BLaER1 treated with 17β-estradiol and CSF1 and Interleukin-3, amounts not matched to agents 10 nM and 100 nM (cell line): ENCODE data around the gene CRYGN.

Experiments used
- H3K27ac ChIP-seq, 11 experiments: shearing (Covaris generic); formaldehyde crosslinking; 2 replicates each; pipeline ENCODE4 v1.8.1; 2022
- H3K27me3 ChIP-seq, 11 experiments: shearing (Covaris generic); formaldehyde crosslinking; 2 replicates each; pipeline ENCODE4 v1.8.1; 2022
- H3K36me3 ChIP-seq, 11 experiments: shearing (Covaris generic); formaldehyde crosslinking; 2 replicates each; pipeline ENCODE4 v1.8.1; 2022
- H3K4me1 ChIP-seq, 10 experiments: shearing (Covaris generic); formaldehyde crosslinking; 2 replicates each; pipeline ENCODE4 v1.8.1; 2022
- H3K4me2 ChIP-seq, 11 experiments: shearing (Covaris generic); formaldehyde crosslinking; 2 replicates each; pipeline ENCODE4 v1.8.1; 2022
- H3K4me3 ChIP-seq, 10 experiments: shearing (Covaris generic); formaldehyde crosslinking; 2 replicates each; pipeline ENCODE4 v1.8.1; 2022
- H3K9ac ChIP-seq, 11 experiments: shearing (Covaris generic); formaldehyde crosslinking; 2 replicates each; pipeline ENCODE4 v1.8.1; 2022
- H3K9me3 ChIP-seq, 11 experiments: shearing (Covaris generic); formaldehyde crosslinking; replicated peaks in 1 of 11; 2 replicates each; pipeline ENCODE4 v1.8.1; 2022
- H4K20me1 ChIP-seq, 11 experiments: shearing (Covaris generic); formaldehyde crosslinking; 2 replicates each; pipeline ENCODE4 v1.8.1; 2022
- Cebpa-rat ChIP-seq, 11 experiments: shearing (Covaris generic); IDR thresholded peaks; 2 replicates each; pipeline ENCODE4 v1.8.1; 2022

Gene CRYGN

GRCh38 chr7:151438864-151439601 is 908 bp downstream of the CRYGN start:
- H3K4me3 ChIP-seq: peak overlapping the region in 9 of 10 experiments; percentile 38 to 68 (median 52); a peak in 13 of 20 replicates
- no peak for TF ChIP-seq Cebpa-rat (IDR thresholded peaks at IDR 0.05)
- H3K36me3 ChIP-seq: no peaks in the 10 kb centered on the region
- H3K27me3 ChIP-seq: peaks cover 15 to 34% (median 23%) of the 10 kb centered on the region in 11 experiments; a peak in 21 of 22 replicates
- H3K4me2 ChIP-seq: peak overlapping the region; percentile 75 to 98 (median 90)
- H3K4me1 ChIP-seq: peaks cover 28 to 44% (median 39%) of the 10 kb centered on the region in 10 experiments
- peak overlapping the region in 2 of 11 experiments; percentile 60 to 69; a peak in 4 of 22 replicates for H3K9ac ChIP-seq
- no peaks in the 10 kb centered on the region for H3K9me3 ChIP-seq
- H3K27ac ChIP-seq: no peak overlapping the region
- H4K20me1 ChIP-seq: peaks cover 0 to 4% (median 0%) of the 10 kb centered on the region in 11 experiments; a peak in 2 of 22 replicates

GRCh38 chr7:151437866-151438516 is 1.9 kb downstream of the CRYGN start:
- peaks cover 0 to 4% (median 0%) of the 10 kb centered on the region in 11 experiments; a peak in 2 of 22 replicates for H4K20me1 ChIP-seq
- peaks cover 32 to 49% (median 45%) of the 10 kb centered on the region in 10 experiments for H3K4me1 ChIP-seq
- no peaks in the 10 kb centered on the region for H3K9me3 ChIP-seq
- no peak overlapping the region for H3K9ac ChIP-seq
- no peak overlapping the region for H3K27ac ChIP-seq
- H3K36me3 ChIP-seq: no peaks in the 10 kb centered on the region
- H3K4me3 ChIP-seq: no peak overlapping the region
- no peak overlapping the region for H3K4me2 ChIP-seq
- H3K27me3 ChIP-seq: peaks cover 15 to 34% (median 23%) of the 10 kb centered on the region in 11 experiments; a peak in 21 of 22 replicates
- TF ChIP-seq Cebpa-rat (IDR thresholded peaks at IDR 0.05): no peak

DNA sequence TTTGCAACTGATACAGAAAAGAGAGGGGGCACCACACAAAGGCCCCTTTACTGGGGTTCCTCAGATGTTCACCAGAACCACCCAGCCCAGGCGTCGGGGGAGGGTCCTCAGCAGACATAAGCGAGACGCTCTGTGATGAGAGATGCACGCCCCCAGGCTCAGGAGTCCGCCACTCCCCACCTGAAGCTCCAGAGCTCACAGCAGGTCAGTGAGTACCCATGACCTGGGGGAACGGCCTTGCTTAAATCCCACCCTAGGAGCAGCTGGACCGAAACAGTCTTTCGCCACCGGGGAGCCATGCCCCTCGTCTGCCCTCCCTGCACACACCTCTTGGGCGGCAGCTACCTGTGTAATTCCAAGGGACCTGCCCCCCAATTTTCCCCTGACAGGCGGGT is 2.8 kb downstream of the CRYGN start:
- peaks cover 15 to 34% (median 23%) of the 10 kb centered on the region in 11 experiments; a peak in 21 of 22 replicates for H3K27me3 ChIP-seq
- H3K27ac ChIP-seq: no peak overlapping the region
- H3K4me2 ChIP-seq: no peak overlapping the region
- no peaks in the 10 kb centered on the region for H3K36me3 ChIP-seq
- H3K4me1 ChIP-seq: peaks cover 36 to 49% (median 44%) of the 10 kb centered on the region in 10 experiments
- no peak for TF ChIP-seq Cebpa-rat (IDR thresholded peaks at IDR 0.05)
- peaks cover 0 to 4% (median 0%) of the 10 kb centered on the region in 11 experiments; a peak in 2 of 22 replicates for H4K20me1 ChIP-seq
- no peak overlapping the region for H3K4me3 ChIP-seq
- H3K9me3 ChIP-seq: no peaks in the 10 kb centered on the region
- no peak overlapping the region for H3K9ac ChIP-seq

GRCh38 chr7:151436446-151437158 is 3.3 kb downstream of the CRYGN start:
- H3K9ac ChIP-seq: no peak overlapping the region
- H3K36me3 ChIP-seq: no peaks in the 10 kb centered on the region
- no peak overlapping the region for H3K4me3 ChIP-seq
- H3K4me2 ChIP-seq: no peak overlapping the region
- peaks cover 0 to 4% (median 0%) of the 10 kb centered on the region in 11 experiments; a peak in 2 of 22 replicates for H4K20me1 ChIP-seq
- no peaks in the 10 kb centered on the region for H3K9me3 ChIP-seq
- peaks cover 32 to 45% (median 39%) of the 10 kb centered on the region in 10 experiments for H3K4me1 ChIP-seq
- no peak overlapping the region for H3K27ac ChIP-seq
- no peak for TF ChIP-seq Cebpa-rat (IDR thresholded peaks at IDR 0.05)
- H3K27me3 ChIP-seq: peaks cover 15 to 34% (median 23%) of the 10 kb centered on the region in 11 experiments; a peak in 21 of 22 replicates

DNA sequence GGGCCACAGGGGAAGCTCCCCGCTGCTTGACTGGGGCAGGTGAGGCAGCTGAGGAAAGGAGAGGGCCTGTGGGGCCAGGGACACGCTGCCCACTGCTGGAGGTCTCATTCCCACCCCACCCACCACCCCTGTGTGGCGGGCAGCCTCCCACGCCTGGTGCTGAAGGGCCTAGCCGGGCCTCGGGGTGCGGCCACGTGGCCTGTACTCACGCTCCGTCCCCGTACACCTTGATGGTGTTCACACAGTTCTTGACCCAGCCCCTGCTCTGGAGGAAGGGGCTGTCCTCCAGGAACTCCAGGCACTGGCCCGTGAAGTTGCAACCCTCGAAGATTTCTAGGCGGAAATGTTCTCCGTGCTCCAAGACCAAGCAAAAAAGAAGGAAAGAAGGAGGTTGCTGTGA is 4.0 kb downstream of the CRYGN start:
- Histone ChIP-seq H3K36me3 (no peaks in the 10 kb centered on the region), H3K27me3 (peaks cover 15 to 31% (median 23%) of the 10 kb centered on the region in 11 experiments; a peak in 21 of 22 replicates), H4K20me1 (peaks cover 0 to 4% (median 0%) of the 10 kb centered on the region in 11 experiments; a peak in 2 of 22 replicates), H3K9me3 (no peaks in the 10 kb centered on the region), H3K4me2 (no peak overlapping the region), H3K4me3 (no peak overlapping the region), H3K9ac (no peak overlapping the region), H3K4me1 (peaks cover 25 to 39% (median 32%) of the 10 kb centered on the region in 10 experiments), H3K27ac (no peak overlapping the region)
- no peak for TF ChIP-seq Cebpa-rat (IDR thresholded peaks at IDR 0.05)

DNA sequence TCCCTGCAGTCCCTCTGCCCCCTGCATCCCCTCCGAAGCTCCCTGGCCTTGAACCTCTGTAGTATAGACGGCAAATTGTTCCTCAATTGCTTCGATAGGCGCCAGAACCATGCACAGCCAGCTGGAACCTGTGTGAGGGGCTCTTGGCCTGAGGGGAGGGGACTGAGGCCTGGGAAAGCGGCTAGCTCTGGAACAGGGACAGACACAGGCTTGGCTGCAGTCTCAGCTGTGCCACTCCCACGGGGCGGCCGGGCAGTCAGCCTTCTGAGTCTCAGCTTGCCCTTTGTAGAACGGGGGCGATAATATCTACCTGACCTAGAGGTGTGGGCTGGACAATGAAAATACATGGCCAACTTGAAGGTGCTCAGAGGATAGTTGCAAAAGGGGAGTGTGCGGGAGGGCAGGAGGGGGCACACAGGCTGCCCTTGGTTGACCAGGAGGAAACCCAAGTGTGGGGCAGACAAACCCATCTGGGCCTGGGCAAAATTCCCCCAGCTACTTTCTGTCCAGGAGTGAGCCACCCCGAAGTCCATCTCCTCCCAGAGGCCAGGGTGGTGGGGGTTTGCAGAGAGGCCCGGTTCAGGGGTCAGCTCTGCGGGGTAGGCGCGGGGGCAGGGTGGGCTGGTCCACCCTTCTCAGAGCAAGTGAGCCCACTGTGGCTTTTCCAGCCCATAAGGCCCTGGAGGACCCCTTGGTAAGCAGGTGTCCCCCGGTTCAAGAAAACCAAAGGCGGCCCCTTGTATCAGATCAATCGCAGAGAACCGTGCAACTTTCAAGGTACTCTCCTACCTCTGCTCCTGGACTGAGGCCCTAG is 4.6 kb downstream of the CRYGN start:
- peaks cover 20 to 38% (median 28%) of the 10 kb centered on the region in 10 experiments for H3K4me1 ChIP-seq
- H4K20me1 ChIP-seq: peaks cover 0 to 2% (median 0%) of the 10 kb centered on the region in 11 experiments; a peak in 2 of 22 replicates
- H3K36me3 ChIP-seq: no peaks in the 10 kb centered on the region
- no peaks in the 10 kb centered on the region for H3K9me3 ChIP-seq
- TF ChIP-seq Cebpa-rat (IDR thresholded peaks at IDR 0.05): no peak
- peaks cover 15 to 25% (median 19%) of the 10 kb centered on the region in 11 experiments; a peak in 21 of 22 replicates for H3K27me3 ChIP-seq
- H3K27ac ChIP-seq: no peak overlapping the region
- H3K9ac ChIP-seq: no peak overlapping the region
- H3K4me2 ChIP-seq: no peak overlapping the region
- no peak overlapping the region for H3K4me3 ChIP-seq

DNA sequence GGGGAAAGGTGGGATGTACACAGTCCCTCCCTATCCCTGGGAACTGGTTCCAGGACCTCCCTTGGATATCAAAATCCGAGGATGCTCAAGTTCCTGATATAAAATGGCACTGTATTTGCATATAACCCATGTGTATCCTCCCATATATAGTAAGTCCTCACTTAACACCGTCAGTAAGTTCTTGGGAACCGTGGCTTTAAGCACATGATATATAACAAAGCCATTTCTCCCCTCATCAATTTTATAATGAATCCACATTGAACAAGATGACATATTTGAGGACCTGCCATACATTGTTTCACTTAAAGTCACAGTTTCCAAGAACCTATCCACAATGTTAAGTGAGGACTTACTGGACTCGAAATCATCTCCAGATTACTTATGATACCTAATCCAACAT is 5.4 kb downstream of the CRYGN start:
- Histone ChIP-seq H3K4me3 (no peak overlapping the region), H3K9me3 (no peaks in the 10 kb centered on the region)

More for the DNA sequence above, 5.4 kb downstream of the CRYGN start:
- H3K36me3 ChIP-seq: no peaks in the 10 kb centered on the region
- no peak overlapping the region for H3K9ac ChIP-seq
- no peak for TF ChIP-seq Cebpa-rat (IDR thresholded peaks at IDR 0.05)
- H3K4me2 ChIP-seq: no peak overlapping the region
- peaks cover 19 to 39% (median 29%) of the 10 kb centered on the region in 10 experiments for H3K4me1 ChIP-seq
- H4K20me1 ChIP-seq: no peaks in the 10 kb centered on the region; a peak in 1 of 22 replicates
- peaks cover 7 to 17% (median 11%) of the 10 kb centered on the region in 11 experiments; a peak in 21 of 22 replicates for H3K27me3 ChIP-seq
- no peak overlapping the region for H3K27ac ChIP-seq
